GM19397 (cell line): ENCODE data around the gene PIAS2.

ENCODE experiments used
- ATAC-seq: cut with Tn5 transposase; IDR thresholded peaks from one replicate; pipeline ENCODE4 v1.9.1; 2021; ENCODE audit warnings: mild to moderate bottlenecking, moderate library complexity; ENCODE audit not compliant: unreplicated experiment

The PIAS2 gene

DNA sequence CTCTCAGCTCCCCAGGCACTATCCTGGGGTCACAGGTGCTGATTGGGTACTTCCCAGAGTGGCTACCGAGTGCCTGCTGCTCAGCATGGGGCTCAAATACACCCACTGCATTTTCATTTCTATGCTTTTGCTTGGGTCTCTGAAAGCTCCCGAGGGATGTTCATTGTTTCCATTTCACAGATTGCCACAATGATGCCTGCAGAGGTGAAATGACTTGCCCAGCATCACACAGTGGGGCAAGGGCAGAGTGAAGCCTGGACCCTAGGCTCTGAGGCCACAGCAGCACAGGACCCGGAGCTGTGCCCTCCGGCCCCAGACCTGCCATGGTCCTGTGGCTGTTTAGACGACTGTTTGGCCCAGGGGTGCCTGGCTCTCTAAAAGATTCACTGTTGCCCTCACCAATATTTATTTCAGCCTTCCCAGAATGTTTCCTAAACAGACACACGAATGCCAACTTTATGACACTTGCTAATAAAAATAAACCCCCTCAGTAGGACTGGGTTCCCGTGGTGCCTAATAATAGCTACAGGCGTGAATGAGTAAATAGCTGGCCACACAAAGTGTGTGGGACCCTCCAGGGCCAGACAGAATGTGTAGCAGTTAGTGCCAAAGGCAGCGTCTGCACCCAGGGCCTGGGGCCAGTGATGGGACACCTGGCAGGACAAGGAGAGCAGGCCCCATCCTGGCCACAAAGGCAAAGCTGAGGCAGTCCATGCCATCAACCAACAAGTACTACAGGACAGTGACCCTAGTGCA lies 149.0 kb downstream of the PIAS2 start:
- no peak for ATAC-seq

GRCh38 chr18:46767217-46767616 lies 150.1 kb downstream of the PIAS2 start:
- no peak for ATAC-seq

DNA sequence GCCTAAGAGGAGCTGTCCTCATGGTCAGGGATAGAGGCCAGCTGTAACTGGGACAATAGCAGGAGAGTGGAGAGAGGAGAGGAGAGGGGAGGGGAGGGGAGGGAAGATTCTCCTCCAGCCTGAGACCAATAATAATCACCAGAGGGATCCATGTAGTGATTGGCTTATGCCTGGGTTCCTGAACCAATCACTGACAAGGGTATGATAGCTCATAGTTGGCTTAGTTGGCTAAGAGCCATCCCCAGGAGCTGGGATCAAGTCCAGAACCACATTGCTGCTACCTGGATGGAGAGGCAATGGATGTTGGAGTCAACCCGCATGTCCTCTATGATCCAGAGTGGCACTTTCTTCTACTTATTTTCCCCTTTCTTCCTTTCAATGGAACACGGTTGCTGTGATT lies 152.7 kb downstream of the PIAS2 start:
- ATAC-seq, result no peak

DNA sequence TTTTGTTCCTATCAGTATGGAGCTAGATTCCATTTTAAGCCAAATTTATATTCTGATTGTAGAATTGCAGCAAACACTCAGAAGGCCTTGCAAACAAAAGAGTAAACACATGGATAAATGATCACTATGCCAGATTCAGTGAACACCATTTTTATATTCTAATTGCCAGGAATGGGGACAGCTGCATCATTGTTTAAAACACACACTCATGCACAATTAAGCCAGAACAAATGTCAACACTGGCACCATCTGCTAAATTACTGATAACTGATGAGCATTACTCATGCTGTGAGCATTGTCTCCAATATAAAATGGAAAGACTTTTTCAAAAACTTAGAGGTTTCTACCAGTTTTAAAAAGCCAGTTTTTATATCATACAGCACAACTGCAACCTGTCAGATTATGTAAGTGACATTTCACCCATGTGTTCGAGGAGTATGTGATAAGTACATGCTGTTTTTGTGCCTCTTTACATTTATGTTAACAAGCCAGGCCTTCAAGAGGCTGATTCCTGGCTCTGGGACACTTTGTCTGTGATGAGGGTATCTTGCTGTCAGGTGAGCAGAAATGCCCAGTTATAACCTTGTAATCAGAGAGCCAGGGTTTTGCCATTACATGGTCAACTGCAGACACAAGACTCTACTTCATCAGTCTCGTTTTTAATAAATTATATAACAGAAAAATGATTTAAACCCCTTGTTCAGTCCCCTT lies 156.1 kb downstream of the PIAS2 start:
- ATAC-seq, result no peak

DNA sequence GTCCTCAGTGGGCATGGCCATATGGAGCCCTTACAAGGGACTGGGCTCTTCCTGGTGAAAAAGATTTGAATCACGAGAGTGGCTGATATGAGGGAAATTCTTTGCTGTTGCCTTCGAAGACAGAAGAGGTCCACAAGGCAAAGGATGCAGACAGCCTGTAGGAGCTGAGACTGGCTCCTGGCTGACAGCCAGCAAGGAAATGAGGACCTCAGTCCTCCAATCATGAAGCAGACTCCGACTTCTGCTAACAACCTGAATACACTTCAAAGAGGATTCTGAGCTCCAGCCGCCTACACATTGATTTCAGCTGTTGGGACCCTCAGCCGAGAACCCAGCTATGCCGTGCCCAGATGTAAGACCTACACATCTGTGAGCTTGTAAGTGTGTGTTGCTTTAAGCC lies 157.4 kb downstream of the PIAS2 start:
- ATAC-seq, result no peak

- no peak for ATAC-seq
Measured at GRCh38 chr18:46756559-46757201, 160.6 kb downstream of the PIAS2 start, which contains the start of gene ST8SIA5. TSS of gene ST8SIA5 (minus strand) at chr18:46757053. CDS start at chr18:46756508, 545 bp downstream.

- no peak for ATAC-seq
Measured at GRCh38 chr18:46756025-46756558, 161.2 kb downstream of the PIAS2 start.

DNA sequence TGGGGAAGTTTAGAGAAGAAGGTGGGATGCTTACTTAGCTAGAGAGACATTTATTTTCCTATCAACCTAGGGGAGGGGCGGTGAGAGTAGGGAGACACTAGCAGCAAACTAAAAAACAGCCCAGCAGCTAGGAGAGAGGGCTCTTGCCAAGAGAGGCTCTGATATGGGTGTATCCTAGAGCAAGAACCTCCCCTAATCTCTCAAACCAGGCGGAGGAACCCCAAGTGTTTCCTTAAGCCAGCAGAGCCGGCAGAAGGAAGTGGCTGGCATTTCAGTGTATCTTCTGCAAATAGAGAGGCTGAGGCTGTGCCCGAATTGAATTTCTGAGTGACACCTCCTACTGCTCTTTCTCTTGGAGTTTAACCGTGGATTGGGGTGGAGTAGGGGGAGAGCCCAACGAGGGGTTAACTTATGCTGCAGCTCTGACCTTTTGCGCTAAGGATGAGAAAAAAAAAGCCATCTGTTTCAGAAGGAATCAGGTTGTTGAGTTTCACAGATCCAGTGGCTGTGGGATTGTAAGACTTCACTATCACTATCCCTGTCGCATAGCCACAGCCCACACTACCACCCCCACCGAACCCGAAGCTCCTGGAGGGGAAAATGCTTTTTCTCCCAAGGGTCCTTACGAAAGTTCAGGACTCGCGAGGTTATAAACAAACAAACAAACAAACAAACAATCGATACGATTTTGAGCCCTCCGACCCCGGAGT lies 161.8 kb downstream of the PIAS2 start:
- no peak for ATAC-seq

DNA sequence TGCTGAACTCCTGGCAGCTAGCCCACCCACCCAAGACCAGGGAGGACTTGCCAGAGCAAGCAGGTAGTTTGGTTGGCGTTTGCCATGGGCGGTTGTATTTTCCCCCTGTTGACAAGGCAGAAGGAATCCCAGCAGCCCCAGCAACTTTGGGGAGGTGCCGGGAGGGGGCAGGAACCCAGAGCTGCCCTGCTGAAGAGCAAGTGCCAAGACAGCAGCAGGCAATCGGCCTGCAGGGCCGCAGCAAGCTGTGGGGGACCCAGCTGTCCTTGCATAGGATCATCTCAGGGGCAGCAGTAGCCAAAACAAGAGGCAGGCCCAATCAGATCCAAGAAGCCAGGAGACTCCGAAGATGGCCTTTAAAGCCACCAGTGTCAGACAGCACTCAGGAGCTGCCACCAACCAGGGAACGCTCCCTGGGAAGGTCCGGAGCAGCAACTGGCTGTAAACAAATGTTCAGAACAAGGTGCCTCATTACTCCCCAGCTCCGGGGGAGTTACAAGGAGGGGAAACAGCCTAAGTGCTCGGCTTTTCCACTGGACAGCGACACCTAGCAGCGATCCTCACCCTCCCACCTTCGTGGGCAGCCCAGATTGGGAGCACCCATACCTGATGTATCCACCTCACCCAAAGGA lies 162.5 kb downstream of the PIAS2 start:
- ATAC-seq, result no peak

GRCh38 chr18:46754188-46754587 lies 163.1 kb downstream of the PIAS2 start:
- peak; percentile 49 for ATAC-seq
